Activated CD4-positive, alpha-beta T cell treated with anti-CD3 and anti-CD28 coated beads, Interleukin-2, Interleukin-4, amounts not matched to agents 100 ng/mL and 50 ng/mL, durations not matched to agents 16 hours and 8 hours (primary cell): ENCODE measurements around the gene FMN1.

Experiments used
- DNase-seq: peaks from one replicate; pipeline ENCODE4 v3.0.0-alpha.2; 2020; ENCODE audit warnings: low spot score

Gene FMN1

DNA sequence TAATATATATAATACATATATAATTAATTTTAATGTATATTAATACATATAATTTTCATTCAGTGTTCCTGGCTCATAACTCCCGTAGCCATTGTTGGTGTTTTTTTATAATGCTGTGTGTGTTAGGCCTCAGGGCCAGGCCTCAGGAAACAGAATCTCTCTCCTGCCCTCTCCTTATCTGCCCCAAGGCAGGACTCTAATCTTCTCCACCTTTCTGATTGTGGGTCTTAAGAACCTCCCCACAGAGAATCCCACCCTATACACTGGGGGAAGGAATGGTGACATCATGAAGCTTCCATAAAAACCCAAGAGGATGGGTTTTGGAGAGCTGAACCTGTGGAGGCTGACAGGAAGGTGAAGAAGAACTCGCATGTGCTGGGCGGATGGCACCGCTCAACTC lies 4.0 kb upstream of the FMN1 start:
- DNase-seq = no peak

- no peak for DNase-seq
Measured at GRCh38 chr15:33197636-33198035, 3.1 kb upstream of the FMN1 start.

DNA sequence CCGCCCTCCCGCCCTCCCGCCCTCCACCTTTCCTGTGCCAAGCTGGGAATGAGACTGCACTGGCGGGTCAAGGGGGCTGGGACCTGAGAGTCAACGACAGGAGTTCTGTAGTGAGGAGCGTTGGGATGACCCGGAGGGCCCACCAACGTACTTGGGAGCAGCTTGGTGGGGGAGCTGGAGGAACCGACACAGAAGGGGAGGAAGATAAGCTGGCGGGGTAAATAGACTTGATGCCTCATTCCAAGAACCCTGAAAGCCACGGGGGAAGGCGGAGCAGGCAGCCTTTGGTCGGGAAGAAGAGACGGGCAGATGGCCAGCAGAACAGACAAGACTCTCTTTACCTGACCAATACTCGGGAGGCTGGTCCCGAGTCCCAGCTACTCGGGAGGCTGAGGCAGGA lies 277 bp downstream of the FMN1 start:
- no peak for DNase-seq

DNA sequence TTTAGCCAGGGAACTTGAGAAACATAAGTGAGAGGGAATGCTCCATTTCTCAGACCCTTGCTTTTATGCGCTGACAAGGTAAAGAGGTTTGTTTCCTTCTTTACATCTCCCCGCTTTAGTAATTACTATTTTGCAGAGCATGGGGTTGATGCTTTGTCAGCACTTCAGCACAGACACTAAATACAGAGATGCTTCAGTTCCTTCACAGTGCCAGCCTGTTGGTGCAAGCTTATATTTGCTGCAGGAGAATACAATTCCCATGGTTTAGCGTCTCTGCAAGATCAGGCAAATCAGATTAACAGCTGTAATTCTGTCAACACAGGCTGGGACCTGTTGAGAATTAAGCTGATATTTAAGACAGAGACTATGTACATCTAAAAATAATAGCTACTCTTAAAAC lies 2.9 kb downstream of the FMN1 start:
- DNase-seq = no peak

DNA sequence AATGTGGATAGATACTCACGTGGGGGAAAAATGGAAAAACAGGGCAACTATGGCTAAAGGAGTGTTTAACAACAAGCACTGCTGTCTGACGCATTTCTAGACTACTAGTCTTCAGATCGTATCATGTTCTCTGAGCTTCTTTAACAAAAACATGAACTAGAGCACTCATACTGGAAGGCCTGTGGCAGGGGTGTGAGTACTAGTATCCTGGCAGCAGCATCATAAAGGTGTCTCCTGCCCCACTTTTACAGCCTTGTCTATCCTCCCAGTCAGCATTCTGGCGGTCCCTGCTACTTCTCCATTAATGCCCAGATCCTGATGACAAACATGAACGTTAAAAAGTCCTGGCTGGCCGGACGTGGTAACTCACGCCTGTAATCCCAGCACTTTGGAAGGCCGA lies 4.0 kb downstream of the FMN1 start:
- peak; percentile 89 for DNase-seq

DNA sequence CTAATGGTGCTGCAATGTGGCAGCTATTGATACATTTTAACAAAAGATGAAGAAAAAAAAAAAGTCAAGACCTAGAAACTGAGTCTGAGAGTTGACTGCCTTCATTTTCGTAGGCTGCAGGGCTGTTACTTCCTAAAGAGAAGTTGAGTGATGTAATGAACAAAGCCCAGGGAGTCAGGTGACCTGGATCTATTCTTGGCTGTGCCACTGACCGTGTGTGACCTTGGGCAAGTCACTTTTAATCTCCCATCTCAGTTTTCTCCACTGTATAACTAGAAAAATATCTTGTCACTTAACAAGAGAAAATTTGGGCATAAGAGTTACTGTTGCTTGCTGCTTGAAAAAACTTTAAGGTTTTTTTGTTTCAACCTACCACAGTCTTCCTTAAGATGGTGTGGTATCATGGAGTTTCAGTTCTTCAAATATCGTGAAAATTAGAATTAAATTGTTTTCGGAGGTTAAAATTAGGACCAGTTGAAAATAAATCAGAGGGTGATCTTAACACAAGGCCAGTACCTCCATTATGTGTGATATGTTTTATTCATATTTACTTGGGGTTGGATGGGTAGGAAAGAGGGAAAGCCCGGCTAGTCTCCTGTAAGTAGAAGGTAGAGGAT lies 5.8 kb downstream of the FMN1 start:
- no peak for DNase-seq

- DNase-seq = no peak
Measured at GRCh38 chr15:33188159-33188558, 6.4 kb downstream of the FMN1 start.

GRCh38 chr15:33183334-33183733 lies 11.2 kb downstream of the FMN1 start:
- no peak for DNase-seq

GRCh38 chr15:33182926-33183325 lies 11.6 kb downstream of the FMN1 start:
- DNase-seq = no peak

GRCh38 chr15:33182278-33182905 lies 12.1 kb downstream of the FMN1 start:
- no peak for DNase-seq

DNA sequence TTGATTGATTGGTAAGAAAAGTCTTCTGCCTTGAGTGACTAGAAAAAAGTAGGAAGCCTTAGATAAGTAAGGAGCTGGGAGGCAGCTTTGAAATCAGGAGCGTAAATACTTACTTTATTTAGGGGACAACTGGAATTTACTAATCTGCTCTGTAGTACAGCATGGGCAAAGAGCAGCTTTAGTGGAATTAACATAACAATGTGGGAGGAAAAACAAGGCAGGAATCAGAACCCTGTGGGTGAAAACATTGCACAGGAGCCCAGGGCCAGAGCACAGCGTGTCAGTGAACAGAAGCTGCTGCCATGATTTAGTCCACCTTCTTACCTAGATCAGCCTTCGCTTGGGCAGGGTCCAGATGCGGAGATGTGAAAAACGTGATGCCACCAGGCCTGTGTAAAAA lies 14.6 kb downstream of the FMN1 start:
- DNase-seq = no peak

DNA sequence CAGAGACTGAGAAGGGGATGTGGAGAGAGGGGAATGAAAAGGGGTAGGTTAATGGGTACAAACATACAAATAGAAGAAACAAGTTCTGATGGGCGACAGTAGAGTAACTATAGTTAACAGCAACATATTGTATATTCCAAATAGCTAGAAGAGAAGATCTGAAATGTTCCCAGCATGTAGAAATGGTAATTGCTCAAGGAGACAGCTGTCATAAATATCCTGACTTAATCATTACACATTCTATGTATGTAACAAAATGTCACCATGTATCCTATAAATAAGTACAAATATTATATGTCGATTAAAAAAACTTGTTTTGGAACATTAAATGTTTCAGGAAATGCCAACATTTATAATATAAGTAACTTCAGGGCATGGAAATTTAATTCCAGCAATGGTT lies 23.3 kb downstream of the FMN1 start:
- DNase-seq = no peak

DNA sequence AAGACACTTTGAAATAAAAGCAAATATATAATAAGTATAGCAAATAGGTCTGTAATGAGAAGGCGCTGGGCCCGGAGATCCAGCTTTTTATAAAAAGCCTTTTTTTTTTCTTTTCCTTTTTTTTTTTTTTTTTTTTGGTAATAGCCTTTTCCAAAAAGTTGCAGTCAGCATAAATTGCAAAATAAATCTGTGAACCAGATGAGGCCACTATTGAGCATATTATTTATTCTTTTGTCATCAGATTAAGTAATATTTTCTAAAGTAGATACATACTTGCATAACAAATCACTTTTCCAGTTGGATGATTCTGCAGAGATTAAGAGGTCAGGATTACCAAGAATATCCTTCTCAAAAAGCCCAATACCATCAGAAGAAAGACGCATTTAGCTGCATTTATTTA lies 24.9 kb downstream of the FMN1 start:
- no peak for DNase-seq

DNA sequence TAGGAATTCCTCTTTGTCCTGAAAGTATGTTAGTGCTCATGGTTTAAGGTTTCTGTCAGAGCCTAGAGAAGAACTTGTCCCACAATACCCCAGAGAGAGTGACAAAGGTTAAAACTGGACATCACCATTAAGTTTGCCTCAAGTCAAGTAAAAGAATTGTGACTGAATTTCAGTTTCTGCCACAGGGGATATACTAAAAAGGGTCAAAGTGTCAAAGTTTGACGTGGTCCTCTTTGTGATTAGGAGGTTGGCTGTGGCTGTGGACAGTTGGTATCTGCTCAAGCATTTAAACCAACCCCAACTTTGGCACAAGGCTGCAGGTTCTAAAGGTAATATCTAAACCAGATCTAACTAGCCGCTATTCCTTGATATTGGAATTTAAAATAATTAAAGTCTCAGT lies 26.1 kb downstream of the FMN1 start:
- no peak for DNase-seq

GRCh38 chr15:33163816-33164215 lies 30.7 kb downstream of the FMN1 start:
- DNase-seq = no peak

- no peak for DNase-seq
Measured at GRCh38 chr15:33161209-33161608, 33.3 kb downstream of the FMN1 start.

DNA sequence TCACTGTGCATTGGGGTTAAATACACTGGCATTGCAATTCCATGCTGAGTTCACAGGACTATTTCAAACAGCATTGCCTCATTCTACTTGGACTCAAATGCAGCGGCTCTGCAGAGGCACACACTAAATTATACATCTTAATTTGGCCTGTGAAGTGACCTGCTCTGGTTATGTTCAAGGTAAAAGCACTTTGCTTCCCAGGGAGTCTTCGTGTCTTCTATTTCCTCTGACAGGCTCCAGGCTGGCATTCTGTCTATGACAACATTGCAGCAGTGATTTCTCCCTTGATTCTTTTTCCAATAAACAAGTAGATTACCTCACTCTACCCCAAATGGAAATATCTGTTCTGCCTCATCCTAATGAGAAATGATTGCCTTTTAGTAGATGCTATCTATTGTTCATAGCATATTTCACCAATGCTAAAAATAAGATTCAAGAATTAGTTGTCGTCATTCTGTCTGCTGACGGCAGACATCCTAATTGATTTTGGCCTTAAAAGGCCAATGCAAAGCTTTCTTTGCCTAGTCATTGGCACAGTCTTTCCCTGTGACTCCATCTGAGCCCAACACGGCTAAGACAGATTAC lies 33.8 kb downstream of the FMN1 start:
- no peak for DNase-seq

GRCh38 chr15:33159726-33160453 lies 34.6 kb downstream of the FMN1 start:
- DNase-seq = no peak

- DNase-seq = no peak
Measured at GRCh38 chr15:33158366-33158765, 36.1 kb downstream of the FMN1 start.

DNA sequence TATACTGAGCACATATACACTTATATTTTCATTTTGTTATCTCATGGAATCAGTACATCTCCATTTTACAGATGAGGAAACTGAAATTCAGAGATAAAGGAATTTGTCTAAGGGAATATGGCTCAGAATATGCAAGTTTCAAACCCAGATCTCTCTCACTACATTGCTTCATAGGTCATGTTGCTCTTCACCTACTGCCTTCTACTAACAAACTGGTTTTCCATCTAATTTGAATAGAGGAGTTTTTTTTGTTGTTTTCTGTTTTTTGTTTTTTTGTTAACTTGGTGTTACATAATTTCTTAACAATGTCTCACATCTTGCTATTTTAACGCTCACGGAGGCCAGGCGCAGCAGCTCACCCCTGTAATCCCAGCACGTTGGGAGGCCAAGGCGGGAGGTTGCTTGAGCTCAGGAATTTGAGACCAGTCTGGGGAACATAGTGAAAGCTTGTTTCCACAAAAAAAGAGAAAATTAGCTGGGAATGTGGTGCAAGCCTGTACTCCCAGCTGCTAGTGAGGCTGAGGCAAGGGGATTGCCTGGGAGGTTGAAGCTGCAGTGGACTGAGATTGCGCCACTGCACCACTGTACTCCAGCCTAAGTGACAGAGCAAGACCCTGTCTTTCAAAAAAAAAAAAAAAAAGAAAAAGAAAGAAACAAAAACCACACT lies 37.0 kb downstream of the FMN1 start:
- DNase-seq = no peak

DNA sequence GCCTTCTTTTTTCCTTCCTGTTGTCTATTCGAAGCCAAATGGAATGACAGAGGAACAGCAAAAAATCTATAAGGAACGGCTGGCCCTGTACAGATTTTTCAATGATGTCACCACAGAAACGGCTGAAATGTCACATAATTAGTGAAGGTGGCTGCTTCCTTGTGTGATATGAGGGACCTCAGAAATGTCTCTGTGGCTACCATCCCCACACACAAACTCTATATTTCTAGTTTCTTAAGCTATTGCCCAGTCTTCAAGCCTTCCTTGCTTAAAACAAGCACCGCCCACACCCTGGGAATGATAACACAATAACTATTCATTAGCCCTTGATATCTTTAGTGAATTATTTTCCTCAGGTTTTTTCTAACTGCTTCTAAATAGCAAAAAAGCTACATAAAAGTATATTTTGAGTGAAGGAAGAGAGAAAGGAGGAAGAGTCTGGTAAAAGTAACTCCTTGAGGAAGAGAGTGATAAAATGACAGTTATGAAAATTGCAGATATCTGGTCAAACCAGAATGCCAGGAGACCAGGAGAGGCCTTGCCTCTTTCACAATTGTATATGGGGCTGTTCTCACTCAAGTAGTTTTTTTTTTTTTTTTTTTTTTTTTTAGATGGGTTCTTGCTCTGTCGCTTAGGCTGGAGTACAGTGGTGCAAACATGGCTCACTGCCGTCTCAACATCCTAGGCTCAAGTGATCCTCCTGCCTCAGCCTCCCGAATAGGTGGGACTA lies 38.7 kb downstream of the FMN1 start:
- DNase-seq = no peak
